HPDE6-E6E7 (cell line): ENCODE measurements around the gene ZAP70.

ENCODE experiments used
- DNase-seq: peaks from one replicate; pipeline ENCODE4 v3.0.0; 2011; ENCODE audit warnings: missing footprints; ENCODE audit errors: extremely low spot score

The ZAP70 gene

GRCh38 chr2:97717613-97717995, 4.2 kb downstream of the ZAP70 start:
- DNase-seq: no peak

GRCh38 chr2:97718051-97718882, 4.9 kb downstream of the ZAP70 start:
- DNase-seq: no peak

GRCh38 chr2:97718942-97719341, 5.6 kb downstream of the ZAP70 start:
- no peak for DNase-seq

DNA sequence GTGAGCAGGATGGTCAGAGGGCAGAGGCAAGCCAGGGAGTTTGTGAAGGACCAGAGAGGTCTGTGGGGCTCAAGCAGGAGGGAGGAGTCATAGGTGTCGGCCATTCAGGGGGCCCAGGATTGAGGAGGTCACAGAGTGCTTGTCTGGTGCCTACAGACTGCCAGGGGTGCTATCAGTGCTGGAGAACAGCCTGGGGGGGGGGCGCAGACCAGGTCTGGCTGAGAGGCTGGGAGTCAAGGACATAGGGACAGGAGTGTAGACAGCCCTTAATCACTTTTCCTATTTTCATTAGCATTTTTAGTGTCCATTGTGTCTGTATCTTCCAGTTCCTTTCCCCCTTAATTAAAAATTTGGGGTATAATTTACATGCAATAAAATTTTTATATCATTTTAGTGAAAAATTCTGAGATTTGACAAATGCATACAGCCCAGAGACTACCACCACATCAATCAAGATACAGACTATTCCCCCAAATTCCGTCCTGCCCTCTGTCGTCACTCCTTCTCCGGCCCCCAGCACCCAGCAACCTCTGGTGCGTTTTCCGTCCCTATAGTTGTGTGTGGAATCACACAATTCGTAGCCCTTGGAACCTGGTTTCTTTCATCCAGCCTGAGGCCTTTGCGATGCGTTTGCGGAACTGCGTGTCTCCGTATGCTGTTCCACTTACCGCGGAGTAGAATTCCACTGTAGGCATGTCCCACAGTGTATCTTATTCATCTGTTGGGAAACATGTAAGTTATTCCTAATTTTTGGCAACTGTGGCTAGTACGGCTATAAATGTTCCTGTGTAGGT, 6.2 kb downstream of the ZAP70 start:
- DNase-seq: no peak

GRCh38 chr2:97720746-97721145, 7.4 kb downstream of the ZAP70 start:
- DNase-seq: no peak

DNA sequence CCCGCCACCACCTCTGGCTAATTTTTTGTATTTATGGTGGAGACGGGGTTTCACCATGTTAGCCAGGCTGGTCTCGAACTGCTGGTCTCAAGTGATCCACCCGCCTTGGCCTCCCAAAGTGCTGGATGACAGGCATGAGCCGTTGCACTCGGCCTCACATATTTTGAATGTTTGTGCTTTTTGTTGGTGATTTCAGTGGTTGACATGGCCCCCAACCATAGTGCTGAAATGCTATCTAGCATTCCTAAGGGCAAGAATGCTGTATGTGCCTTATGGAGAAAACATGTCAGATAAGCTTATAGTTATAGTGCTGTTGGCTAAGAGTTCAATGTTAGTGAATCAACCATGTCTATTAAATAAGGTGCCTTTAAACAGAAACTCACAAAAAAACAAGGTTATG, 8.9 kb downstream of the ZAP70 start:
- DNase-seq: no peak

GRCh38 chr2:97723156-97724072, 10.0 kb downstream of the ZAP70 start:
- no peak for DNase-seq

DNA sequence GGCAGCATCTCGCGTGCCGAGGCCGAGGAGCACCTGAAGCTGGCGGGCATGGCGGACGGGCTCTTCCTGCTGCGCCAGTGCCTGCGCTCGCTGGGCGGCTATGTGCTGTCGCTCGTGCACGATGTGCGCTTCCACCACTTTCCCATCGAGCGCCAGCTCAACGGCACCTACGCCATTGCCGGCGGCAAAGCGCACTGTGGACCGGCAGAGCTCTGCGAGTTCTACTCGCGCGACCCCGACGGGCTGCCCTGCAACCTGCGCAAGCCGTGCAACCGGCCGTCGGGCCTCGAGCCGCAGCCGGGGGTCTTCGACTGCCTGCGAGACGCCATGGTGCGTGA, 10.7 kb downstream of the ZAP70 start:
- DNase-seq: no peak

- DNase-seq: no peak
Measured at GRCh38 chr2:97724501-97724900, 11.1 kb downstream of the ZAP70 start.

- no peak for DNase-seq
Measured at GRCh38 chr2:97724946-97725688, 11.7 kb downstream of the ZAP70 start.

DNA sequence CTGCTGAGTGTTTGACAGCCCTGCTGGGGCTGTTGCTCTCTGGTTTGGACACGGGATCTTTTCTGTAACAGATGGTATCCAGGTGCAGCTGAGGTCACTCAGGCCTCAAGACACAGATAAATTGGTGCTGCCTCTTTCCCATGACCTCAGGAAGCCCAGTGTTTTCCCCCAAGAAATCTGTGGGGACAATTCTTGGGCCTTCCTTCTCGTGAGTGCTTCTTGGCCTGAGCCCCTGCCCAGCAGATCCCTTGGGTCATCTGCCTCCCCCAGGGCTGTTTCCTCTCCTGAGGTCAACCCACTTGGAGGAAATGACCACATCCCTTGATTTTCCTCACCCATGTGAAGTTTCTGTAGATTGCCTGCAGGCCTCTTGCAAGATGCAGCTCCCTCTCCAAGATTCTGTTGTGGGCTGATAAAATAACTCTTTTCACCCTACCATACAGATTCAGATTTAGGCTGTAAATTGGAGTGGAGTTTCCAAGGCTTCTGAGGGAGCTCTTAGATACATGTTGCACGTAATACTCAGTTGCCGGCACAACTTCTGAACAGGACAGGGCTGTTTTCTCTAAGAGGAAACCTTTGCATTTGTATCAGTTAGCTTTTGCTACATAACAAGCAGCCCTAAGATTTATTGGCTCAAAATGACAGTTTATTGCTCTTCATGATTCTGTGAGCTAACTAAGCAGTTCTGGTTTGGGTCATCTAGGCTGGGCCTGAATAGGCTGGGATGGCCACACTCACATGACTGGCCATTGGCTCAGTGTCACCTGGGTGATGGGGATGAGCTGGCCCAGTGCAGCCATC, 13.1 kb downstream of the ZAP70 start:
- no peak for DNase-seq

DNA sequence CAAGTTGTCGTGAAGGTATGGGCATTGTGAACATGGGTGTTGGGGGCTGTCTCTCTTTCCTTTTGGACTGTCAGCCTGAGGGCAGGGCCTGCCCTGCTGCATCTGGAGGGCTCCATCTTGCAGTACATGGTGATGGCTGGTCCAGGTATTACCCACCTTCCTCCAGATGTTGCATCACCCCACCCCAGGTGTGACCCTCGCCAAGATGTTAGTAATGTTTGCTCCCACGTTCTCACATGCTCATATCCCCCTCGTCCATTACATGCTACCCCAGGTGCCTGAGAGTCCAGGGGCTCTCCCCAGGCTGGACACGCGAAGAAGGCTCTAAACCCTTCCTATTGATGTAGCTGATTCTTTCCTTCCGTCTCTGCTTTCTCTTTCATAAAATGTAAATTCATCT, 13.9 kb downstream of the ZAP70 start:
- no peak for DNase-seq

- no peak for DNase-seq
Measured at GRCh38 chr2:97728091-97728731, 14.8 kb downstream of the ZAP70 start.

- DNase-seq: no peak
Measured at GRCh38 chr2:97730245-97730644, 16.9 kb downstream of the ZAP70 start.

GRCh38 chr2:97731274-97732020, 18.1 kb downstream of the ZAP70 start:
- no peak for DNase-seq

DNA sequence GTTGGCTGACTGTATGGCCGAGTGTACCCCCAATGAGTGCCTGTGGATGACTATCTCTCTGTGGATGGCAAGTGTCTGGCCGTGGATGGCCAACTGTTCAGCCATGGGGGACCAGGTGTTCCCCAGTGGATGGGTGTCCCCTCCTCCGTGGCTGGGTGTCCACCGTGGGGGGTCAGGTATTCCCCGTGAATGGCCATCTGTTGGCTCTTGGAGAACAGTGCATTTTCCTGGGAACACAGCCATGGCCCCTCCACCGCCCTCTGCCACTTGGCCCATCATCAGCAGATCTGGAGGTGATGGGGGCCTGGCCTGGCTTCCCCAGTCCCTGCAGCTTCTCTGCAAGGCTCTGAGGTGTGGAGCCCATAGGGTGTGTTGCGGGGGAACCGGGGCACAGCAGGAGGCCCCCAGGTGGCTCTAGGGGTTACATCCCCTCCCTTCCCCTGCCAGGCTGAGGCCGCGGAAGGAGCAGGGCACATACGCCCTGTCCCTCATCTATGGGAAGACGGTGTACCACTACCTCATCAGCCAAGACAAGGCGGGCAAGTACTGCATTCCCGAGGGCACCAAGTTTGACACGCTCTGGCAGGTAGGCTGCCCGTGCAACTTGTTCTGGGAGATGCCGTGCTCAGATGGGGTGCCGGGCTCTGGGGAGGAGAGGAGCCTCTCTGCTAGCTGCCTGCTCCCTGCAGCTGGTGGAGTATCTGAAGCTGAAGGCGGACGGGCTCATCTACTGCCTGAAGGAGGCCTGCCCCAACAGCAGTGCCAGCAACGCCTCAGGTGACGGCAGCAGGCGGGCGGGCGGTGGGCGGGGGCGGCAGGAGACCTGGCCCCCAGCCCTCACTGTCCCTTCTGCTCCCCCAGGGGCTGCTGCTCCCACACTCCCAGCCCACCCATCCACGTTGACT, 19.3 kb downstream of the ZAP70 start:
- DNase-seq: no peak

DNA sequence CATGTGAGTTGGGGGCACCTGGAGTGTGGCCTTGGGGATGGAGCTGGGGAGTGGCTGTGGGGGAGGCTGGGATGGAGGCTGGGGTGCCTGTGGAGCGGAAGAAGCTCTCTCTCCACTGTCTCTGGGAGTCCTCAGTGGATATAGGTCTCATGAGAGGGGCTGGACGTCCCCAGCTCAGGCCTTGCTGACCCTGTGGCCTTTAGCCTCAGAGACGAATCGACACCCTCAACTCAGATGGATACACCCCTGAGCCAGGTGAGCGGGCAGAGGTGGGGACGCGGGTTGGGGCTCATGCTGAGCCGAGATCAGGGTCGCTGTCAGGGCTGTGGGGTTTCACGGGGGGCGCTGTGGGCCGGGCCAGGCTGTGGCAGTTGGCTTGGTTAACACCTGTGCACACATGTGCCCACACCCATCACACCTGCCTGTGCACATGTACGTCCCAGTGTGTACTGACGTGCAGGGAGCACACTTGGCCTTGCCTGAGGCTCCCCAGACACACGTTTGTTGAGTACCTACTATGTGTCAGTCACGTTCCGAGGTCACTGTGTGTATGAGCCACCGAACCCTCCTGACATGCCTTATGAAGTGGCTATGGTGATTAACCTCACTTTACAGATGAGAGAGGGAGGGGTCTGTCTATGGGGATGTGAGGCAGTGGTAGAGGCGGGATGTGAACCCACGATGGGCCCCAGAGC, 20.1 kb downstream of the ZAP70 start:
- DNase-seq: no peak
